Body of pancreas (tissue), 4 donors: ENCODE measurements around the gene GALNT12. TPM values are rescaled to one million over a fixed set of nuclear protein-coding genes. Genes with fewer than 3 reads are reported as not detected.
A peak's percentile ranks its signal among the peaks of the same experiment; 100 is the strongest.

Source experiments
- ATAC-seq: fragments of 150-250 bp; one replicate; pipeline ENCODE4 v1.9.1; 2016
- DNase-seq, 4 donors: peaks; one replicate each; pipeline ENCODE4 v3.0.0-alpha.2; 2019
- H3K27ac ChIP-seq, 4 donors: fragments of 200-600 bp; sonication (generic); 1 replicate in 3 of 4; 2 replicates in 1 of 4; pipeline versions ENCODE4 v1.5.1 to v1.6.1; 2016 to 2019; ENCODE audit warnings: mild to moderate bottlenecking in 1 of 4, mixed read lengths in 1 of 4, moderate library complexity in 1 of 4
- H3K27me3 ChIP-seq, 2 donors: fragments of 200-600 bp; sonication (generic); one replicate each; pipeline ENCODE4 v1.6.0; 2016; ENCODE audit warnings: mild to moderate bottlenecking in 1 of 2
- H3K36me3 ChIP-seq, 2 donors: fragments of 200-600 bp; sonication (generic); replicated peaks in 1 of 2; 2 replicates each; pipeline ENCODE4 v1.5.1; 2016; ENCODE audit warnings: low read depth in 2 of 2; ENCODE audit not compliant: insufficient read depth in 1 of 2
- H3K4me1 ChIP-seq: fragments of 200-600 bp; sonication (generic); one replicate; pipeline ENCODE4 v1.6.0; 2016
- H3K4me3 ChIP-seq, 2 donors: fragments of 200-600 bp; sonication (generic); 1 replicate in 1 of 2; 2 replicates in 1 of 2; pipeline ENCODE4 v1.5.1; 2016 to 2019
- H3K9me3 ChIP-seq, 3 donors: fragments of 200-600 bp; sonication (generic); 1 replicate in 2 of 3; 2 replicates in 1 of 3; pipeline ENCODE4 v1.5.1; 2016
- CTCF ChIP-seq, 7 experiments: fragments of 450-650 bp in 4 of 7; fragments of 200-600 bp in 3 of 7; sonication (generic) in 3 of 7; IDR thresholded peaks; one replicate each; pipeline ENCODE4 v1.5.1; 2016 to 2019; ENCODE audit warnings: antibody characterized with exemption in 7 of 7
- POLR2A ChIP-seq, 3 donors: fragments of 450-650 bp; IDR thresholded peaks; one replicate each; pipeline ENCODE4 v1.6.1; 2016; ENCODE audit warnings: antibody characterized with exemption in 3 of 3, mild to moderate bottlenecking in 2 of 3
- WGBS, 2 donors: methylation state at CpG; one replicate each; pipeline ENCODE4 v1.1.5; 2017; 5-methylcytosine and 5-hydroxymethylcytosine counted together
- intact Hi-C: fragments of 100-400 bp; cut with DNase I; formaldehyde crosslinking; loops from one replicate; pipeline ENCODE4 v1.15.1; 2023
- total RNA-seq, 2 donors: library from RNA; depleted of rRNA; stranded (reverse); fragments of >200 nt; gene quantifications; one replicate each; pipeline ENCODE4 v1.1.0, GENCODE V29; 2016

The GALNT12 gene
- total RNA-seq, 2 donors from 2014 or later: 13.0 to 53.1 TPM

GRCh38 chr9:98778711-98779530 is 28.5 kb upstream of the GALNT12 start:
- no peaks in the 10 kb centered on the region for H3K9me3 ChIP-seq
- H3K27me3 ChIP-seq: no peaks in the 10 kb centered on the region
- intact Hi-C loops: loop anchor here (5.0 kb wide), 1 partner anchor 467 kb away; no protein-coding TSS in a partner anchor
- TF ChIP-seq POLR2A (IDR thresholded peaks at IDR 0.05) (no peak), CTCF (IDR thresholded peaks at IDR 0.05) (no peak)
- H3K27ac ChIP-seq: no peak overlapping the region
- ATAC-seq: no peak
- H3K36me3 ChIP-seq: no peaks in the 10 kb centered on the region
- no peak for DNase-seq
- 71 to 78% methylated on average over 8 of the region's 8 CpGs for WGBS, 2 donors
- no peak overlapping the region for H3K4me3 ChIP-seq
- no peaks in the 10 kb centered on the region for H3K4me1 ChIP-seq

- H3K27ac ChIP-seq: no peak overlapping the region
- H3K36me3 ChIP-seq: no peaks in the 10 kb centered on the region
- no peaks in the 10 kb centered on the region for H3K4me1 ChIP-seq
- ATAC-seq: no peak
- DNase-seq: no peak
- H3K9me3 ChIP-seq: no peaks in the 10 kb centered on the region
- intact Hi-C loops: no loop called here
- H3K4me3 ChIP-seq: no peak overlapping the region
- H3K27me3 ChIP-seq: no peaks in the 10 kb centered on the region
- TF ChIP-seq CTCF (IDR thresholded peaks at IDR 0.05) (no peak), POLR2A (IDR thresholded peaks at IDR 0.05) (no peak)
- WGBS, 2 donors: 92 to 94% methylated on average over 7 to 11 of the region's 11 CpGs
Measured at GRCh38 chr9:98780059-98780749, 27.3 kb upstream of the GALNT12 start.

GRCh38 chr9:98781588-98782383 is 25.7 kb upstream of the GALNT12 start:
- Histone ChIP-seq H3K4me3 (no peak overlapping the region), H3K4me1 (no peaks in the 10 kb centered on the region), H3K27ac (no peak overlapping the region), H3K27me3 (no peaks in the 10 kb centered on the region), H3K9me3 (no peaks in the 10 kb centered on the region), H3K36me3 (no peaks in the 10 kb centered on the region)
- DNase-seq: no peak
- WGBS, 2 donors: 72 to 75% methylated on average over 10 to 11 of the region's 11 CpGs
- peak; percentile 30 for ATAC-seq
- TF ChIP-seq CTCF (IDR thresholded peaks at IDR 0.05) (no peak), POLR2A (IDR thresholded peaks at IDR 0.05) (no peak)
- intact Hi-C loops: no loop called here

- no peaks in the 10 kb centered on the region for H3K4me1 ChIP-seq
- WGBS, 2 donors: 89 to 91% methylated on average over 8 to 16 of the region's 16 CpGs
Measured at GRCh38 chr9:98783518-98784226, 23.8 kb upstream of the GALNT12 start.

More at GRCh38 chr9:98783518-98784226, 23.8 kb upstream of the GALNT12 start:
- no peak for ATAC-seq
- H3K27me3 ChIP-seq: no peaks in the 10 kb centered on the region
- no peaks in the 10 kb centered on the region for H3K9me3 ChIP-seq
- H3K36me3 ChIP-seq: no peaks in the 10 kb centered on the region
- TF ChIP-seq CTCF (IDR thresholded peaks at IDR 0.05) (no peak), POLR2A (IDR thresholded peaks at IDR 0.05) (no peak)
- H3K4me3 ChIP-seq: no peak overlapping the region
- intact Hi-C loops: no loop called here
- DNase-seq: no peak
- H3K27ac ChIP-seq: no peak overlapping the region
